GM12878 (cell line): Measurements from ENCODE around the gene FITM1. TPM values are rescaled to one million over a fixed set of nuclear protein-coding genes. Genes with fewer than 3 reads are reported as not detected.

Experiments used
- ATAC-seq: fragments of 200-7000 bp; cut with Tn5 transposase; 3 replicates; pipeline ENCODE4 v1.9.1; 2020; ENCODE audit warnings: mild to moderate bottlenecking, moderate library complexity
- BruUV-seq: library from RNA; stranded (reverse); fragments of 400-500 nt; replicated peaks from 2 replicates; lab custom pipeline; 2021; lab: Mats Ljungman, UMichigan
- CTCF ChIA-PET: fragments of 300-600 bp; sonication (Branson Sonifier 250); formaldehyde crosslinking; extraction: SDS; loops from one replicate; lab custom pipeline; 2021; ENCODE audit warnings: inconsistent platforms; lab: Yijun Ruan, JAX
- POLR2A ChIA-PET: fragments of 350-600 bp; formaldehyde crosslinking; extraction: SDS; loops from one replicate; lab custom pipeline; 2021; ENCODE audit warnings: inconsistent platforms; lab: Charles Lee
- RAD21 ChIA-PET: fragments of 300-600 bp; sonication (Branson Sonifier 250); formaldehyde crosslinking; loops from one replicate; lab custom pipeline; 2023; ENCODE audit warnings: antibody characterized with exemption; ENCODE audit not compliant: unreplicated experiment; lab: Charles Lee
- SMC1A ChIA-PET: fragments of 300-600 bp; sonication (Branson Sonifier 250); formaldehyde crosslinking; loops from one replicate; lab custom pipeline; 2023; ENCODE audit not compliant: unreplicated experiment, uncharacterized antibody; lab: Charles Lee
- DNase-seq: peaks from one replicate; pipeline ENCODE4 v3.0.0-alpha.2; 2011; ENCODE audit warnings: low read depth, low spot score
- FAIRE-seq: peaks from 3 replicates; lab custom pipeline; 2011; peaks lifted over from hg19 to GRCh38; lab: Jason Lieb, UNC
- H2AFZ ChIP-seq: 2 replicates; pipeline ENCODE4 v1.6.0; 2011; ENCODE audit warnings: low read depth, low read length, control low read depth; ENCODE audit not compliant: control insufficient read depth
- H3K27ac ChIP-seq: 2 replicates; pipeline ENCODE4 v1.5.1; 2011; ENCODE audit warnings: control low read depth; ENCODE audit not compliant: control insufficient read depth, insufficient read depth
- H3K27me3 ChIP-seq, 2 experiments: replicated peaks in 1 of 2; 2 replicates each; pipeline versions ENCODE4 v1.6.0 to v1.6.1; 2011; ENCODE audit warnings: low read length in 1 of 2; ENCODE audit not compliant: control insufficient read depth in 2 of 2, insufficient read depth in 2 of 2
- H3K36me3 ChIP-seq, 2 experiments: 2 replicates each; pipeline ENCODE4 v1.5.1; 2011; ENCODE audit warnings: low read length in 1 of 2; ENCODE audit not compliant: control insufficient read depth in 2 of 2, insufficient read depth in 2 of 2
- H3K4me1 ChIP-seq: 2 replicates; pipeline ENCODE4 v1.6.1; 2011; ENCODE audit warnings: mild to moderate bottlenecking, low read length, moderate library complexity, mixed read lengths; ENCODE audit not compliant: control insufficient read depth, insufficient read depth
- H3K4me2 ChIP-seq: 2 replicates; pipeline ENCODE4 v1.6.0; 2011; ENCODE audit warnings: control low read depth; ENCODE audit not compliant: control insufficient read depth, insufficient read depth
- H3K4me3 ChIP-seq: fragments of 200-600 bp; sonication (generic); 2 replicates; pipeline ENCODE4 v1.5.1; 2016
- H3K79me2 ChIP-seq: 2 replicates; pipeline ENCODE4 v1.6.0; 2011; ENCODE audit warnings: low read length; ENCODE audit not compliant: control insufficient read depth, insufficient read depth
- H3K9ac ChIP-seq: 2 replicates; pipeline ENCODE4 v1.8.0; 2011; ENCODE audit warnings: low read length, control low read depth, mixed read lengths; ENCODE audit not compliant: control insufficient read depth, insufficient read depth
- H3K9me3 ChIP-seq: replicated peaks from 3 replicates; pipeline ENCODE4 v1.5.1; 2011; ENCODE audit warnings: mild to moderate bottlenecking, low read length; ENCODE audit not compliant: control insufficient read depth, insufficient read depth
- H4K20me1 ChIP-seq: 2 replicates; pipeline ENCODE4 v1.6.0; 2011; ENCODE audit not compliant: control insufficient read depth, insufficient read depth
- CBFB ChIP-seq: IDR thresholded peaks from 2 replicates; pipeline ENCODE4 v1.6.1; 2016; ENCODE audit warnings: antibody characterized with exemption, low read depth
- GATAD2B ChIP-seq: fragments of 450-650 bp; conservative IDR thresholded peaks from 2 replicates; pipeline ENCODE4 v1.6.1; 2017; ENCODE audit warnings: low read depth, mild to moderate bottlenecking, moderate library complexity
- IKZF2 ChIP-seq, 2 experiments: fragments of 450-650 bp; IDR thresholded peaks; 2 replicates each; pipeline ENCODE4 v1.6.1; 2017; ENCODE audit warnings: mild to moderate bottlenecking in 2 of 2, moderate library complexity in 2 of 2
- MLLT1 ChIP-seq: fragments of 450-650 bp; IDR thresholded peaks from 2 replicates; pipeline ENCODE4 v1.6.1; 2016; ENCODE audit warnings: mild to moderate bottlenecking
- NRF1 ChIP-seq: conservative IDR thresholded peaks from 2 replicates; pipeline ENCODE4 v1.6.1; 2011; ENCODE audit warnings: mild to moderate bottlenecking, low read depth, low read length, improper control_type of control experiment
- RELA ChIP-seq: fragments of 450-650 bp; IDR thresholded peaks from 2 replicates; pipeline ENCODE4 v1.8.0; 2014; ENCODE audit warnings: borderline replicate concordance; ENCODE audit not compliant: partially characterized antibody
- RFX5 ChIP-seq: IDR thresholded peaks from 2 replicates; pipeline ENCODE4 v1.6.1; 2011; ENCODE audit warnings: low read depth, low read length, improper control_type of control experiment
- SUPT20H ChIP-seq: IDR thresholded peaks from 2 replicates; pipeline ENCODE4 v1.6.1; 2011; ENCODE audit warnings: low read depth, mild to moderate bottlenecking, low read length, moderate library complexity, borderline replicate concordance; ENCODE audit not compliant: control insufficient read depth
- TCF7 ChIP-seq: IDR thresholded peaks from 2 replicates; pipeline ENCODE4 v1.6.1; 2014; ENCODE audit warnings: antibody characterized with exemption, borderline replicate concordance
- USF1 ChIP-seq: IDR thresholded peaks from 2 replicates; pipeline ENCODE4 v1.6.1; 2011; ENCODE audit warnings: borderline replicate concordance, low read depth, mild to moderate bottlenecking, moderate library complexity, mixed read lengths, low read length; ENCODE audit not compliant: insufficient read depth; ENCODE audit errors: extremely low read length
- YBX1 ChIP-seq: fragments of 450-650 bp; IDR thresholded peaks from 2 replicates; pipeline ENCODE4 v1.6.1; 2016; ENCODE audit warnings: antibody characterized with exemption
- ZNF24 ChIP-seq: fragments of 450-650 bp; IDR thresholded peaks from 2 replicates; pipeline ENCODE4 v1.6.1; 2017; ENCODE audit warnings: antibody characterized with exemption, mild to moderate bottlenecking
- ZNF274 ChIP-seq: IDR thresholded peaks from one replicate; pipeline ENCODE4 v1.8.0; 2011; ENCODE audit not compliant: insufficient read length, insufficient read depth
- WGBS: methylation state at CpG from one replicate; pipeline ENCODE4 v1.1.6; 2016; ENCODE audit warnings: low lambda C conversion rate; ENCODE audit not compliant: insufficient replicate concordance, insufficient coverage; ENCODE audit errors: missing lambda C conversion rate; 5-methylcytosine and 5-hydroxymethylcytosine counted together
- in situ Hi-C: fragments of 300-500 bp; cut with MboI; formaldehyde crosslinking; loops from 9 replicates; pipeline ENCODE4 v1.14.3; 2018; ENCODE audit warnings: mixed read lengths
- intact Hi-C: fragments of 100-400 bp; cut with micrococcal nuclease; formaldehyde crosslinking; loops from one replicate; pipeline ENCODE4 v1.14.2; 2022; ENCODE audit not compliant: unreplicated experiment
- polyA plus RNA-seq, 11 experiments: library from polyadenylated mRNA; depleted of rRNA in 4 of 11; unstranded in 6 of 11; stranded (reverse) in 5 of 11; fragments of >200 nt; fragmentation: Nextera tagmentation in 4 of 11; fragmentation: Illumina TruSeq in 1 of 11; extraction: Ambion mirVana in 4 of 11; extraction: Trizol in 1 of 11; gene quantifications; 1 replicate in 1 of 11; 2 replicates in 10 of 11; pipeline versions ENCODE4 v1.2.1 to v1.2.3, GENCODE V29; 2011 to 2016; ENCODE audit warnings: inconsistent platforms in 2 of 11, missing spikeins in 2 of 11, low read depth in 1 of 11
- total RNA-seq, 4 experiments: library from RNA; depleted of rRNA in 3 of 4; stranded (reverse); fragments of >200 nt in 3 of 4; fragmentation: Illumina TruSeq in 1 of 4; extraction: Trizol in 1 of 4; gene quantifications; 2 replicates each; pipeline versions ENCODE4 v1.2.1 to v1.2.3, GENCODE V29; 2013 to 2021
- TF ChIP-seq, protein P1 (sequence below): fragments of 450-650 bp; IDR thresholded peaks from 2 replicates; pipeline ENCODE4 v1.6.1; 2014; ENCODE audit warnings: mild to moderate bottlenecking
- TF ChIP-seq, protein P2 (sequence below): fragments of 450-650 bp; IDR thresholded peaks from 2 replicates; pipeline ENCODE4 v1.6.1; 2017; ENCODE audit warnings: antibody characterized with exemption, mild to moderate bottlenecking, moderate library complexity

The FITM1 gene
- total and polyA plus RNA-seq, 10 of the 15 experiments (the other 5 are each of a cell fraction or from before 2014, with no cell fraction given), result 0.11 to 1.9 (median 0.45) TPM; not detected in 2

DNA sequence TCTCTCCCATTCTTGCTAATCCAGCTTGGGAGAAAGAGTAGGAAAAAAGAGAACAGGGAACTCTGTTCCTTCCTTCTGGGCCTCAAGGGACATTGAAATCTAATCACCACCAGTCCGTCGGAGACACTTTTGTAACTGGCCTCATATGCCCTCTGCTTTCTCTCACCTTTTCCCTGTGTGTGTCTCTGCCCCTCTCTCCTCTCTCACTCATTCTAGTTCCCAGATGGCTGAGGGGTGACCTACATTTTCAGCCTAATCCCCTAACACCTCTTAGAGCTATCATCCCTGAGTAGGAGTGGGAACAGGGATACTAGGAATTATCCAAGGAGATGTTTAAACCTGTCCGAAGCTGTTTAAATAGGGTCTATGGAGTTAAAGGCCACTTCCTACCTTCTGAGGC lies 45.2 kb upstream of the FITM1 start:
- intact Hi-C loops, result no loop called here
- H2AFZ ChIP-seq, result no peak overlapping the region
- DNase-seq (no peak), FAIRE-seq (no peak), ATAC-seq (no peak)
- no peaks in the 10 kb centered on the region for H4K20me1 ChIP-seq
- BruUV-seq, result no TSS peak
- WGBS, result 22% methylated on average over 3 of the region's 3 CpGs
- SMC1A ChIA-PET, result interaction anchor here (1.5 to 2.6 kb wide), 2 partner anchors 23 to 27 kb away, joined by 4 to 8 read pairs; no protein-coding TSS in a partner anchor
- no peak overlapping the region for H3K4me3 ChIP-seq
- CTCF ChIA-PET, result interaction anchor here (0.6 to 3.2 kb wide), 4 partner anchors 9 to 27 kb away, joined by 3 to 17 read pairs (median 4); partner anchors contain the start of gene PCK2
- no peaks in the 10 kb centered on the region for H3K27me3 ChIP-seq
- H3K36me3 ChIP-seq, result no peaks in the 10 kb centered on the region
- H3K9me3 ChIP-seq, result no peaks in the 10 kb centered on the region
- no peak overlapping the region for H3K4me2 ChIP-seq
- no peak overlapping the region for H3K9ac ChIP-seq
- POLR2A ChIA-PET, result interaction anchor here (0.8 kb wide), 1 partner anchor 23 kb away, joined by 3 read pairs; no protein-coding TSS in a partner anchor
- in situ Hi-C loops, result loop anchor here (5.0 kb wide), 1 partner anchor 73 kb away; no protein-coding TSS in a partner anchor
- no peak overlapping the region for H3K27ac ChIP-seq
- RAD21 ChIA-PET, result interaction anchor here (0.9 kb wide), 1 partner anchor 10 kb away, joined by 3 read pairs; no protein-coding TSS in a partner anchor
- TF ChIP-seq RELA (no peak), USF1 (no peak), GATAD2B (no peak), RFX5 (no peak), YBX1 (no peak), TCF7 (no peak), ZNF274 (no peak), CBFB (no peak), NRF1 (no peak), IKZF2 (IDR thresholded peaks at IDR 0.05) (no peak), MLLT1 (no peak), SUPT20H (no peak), ZNF24 (no peak)
- TF ChIP-seq, protein P1, sequence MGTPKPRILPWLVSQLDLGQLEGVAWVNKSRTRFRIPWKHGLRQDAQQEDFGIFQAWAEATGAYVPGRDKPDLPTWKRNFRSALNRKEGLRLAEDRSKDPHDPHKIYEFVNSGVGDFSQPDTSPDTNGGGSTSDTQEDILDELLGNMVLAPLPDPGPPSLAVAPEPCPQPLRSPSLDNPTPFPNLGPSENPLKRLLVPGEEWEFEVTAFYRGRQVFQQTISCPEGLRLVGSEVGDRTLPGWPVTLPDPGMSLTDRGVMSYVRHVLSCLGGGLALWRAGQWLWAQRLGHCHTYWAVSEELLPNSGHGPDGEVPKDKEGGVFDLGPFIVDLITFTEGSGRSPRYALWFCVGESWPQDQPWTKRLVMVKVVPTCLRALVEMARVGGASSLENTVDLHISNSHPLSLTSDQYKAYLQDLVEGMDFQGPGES, result no peak
- TF ChIP-seq, protein P2, sequence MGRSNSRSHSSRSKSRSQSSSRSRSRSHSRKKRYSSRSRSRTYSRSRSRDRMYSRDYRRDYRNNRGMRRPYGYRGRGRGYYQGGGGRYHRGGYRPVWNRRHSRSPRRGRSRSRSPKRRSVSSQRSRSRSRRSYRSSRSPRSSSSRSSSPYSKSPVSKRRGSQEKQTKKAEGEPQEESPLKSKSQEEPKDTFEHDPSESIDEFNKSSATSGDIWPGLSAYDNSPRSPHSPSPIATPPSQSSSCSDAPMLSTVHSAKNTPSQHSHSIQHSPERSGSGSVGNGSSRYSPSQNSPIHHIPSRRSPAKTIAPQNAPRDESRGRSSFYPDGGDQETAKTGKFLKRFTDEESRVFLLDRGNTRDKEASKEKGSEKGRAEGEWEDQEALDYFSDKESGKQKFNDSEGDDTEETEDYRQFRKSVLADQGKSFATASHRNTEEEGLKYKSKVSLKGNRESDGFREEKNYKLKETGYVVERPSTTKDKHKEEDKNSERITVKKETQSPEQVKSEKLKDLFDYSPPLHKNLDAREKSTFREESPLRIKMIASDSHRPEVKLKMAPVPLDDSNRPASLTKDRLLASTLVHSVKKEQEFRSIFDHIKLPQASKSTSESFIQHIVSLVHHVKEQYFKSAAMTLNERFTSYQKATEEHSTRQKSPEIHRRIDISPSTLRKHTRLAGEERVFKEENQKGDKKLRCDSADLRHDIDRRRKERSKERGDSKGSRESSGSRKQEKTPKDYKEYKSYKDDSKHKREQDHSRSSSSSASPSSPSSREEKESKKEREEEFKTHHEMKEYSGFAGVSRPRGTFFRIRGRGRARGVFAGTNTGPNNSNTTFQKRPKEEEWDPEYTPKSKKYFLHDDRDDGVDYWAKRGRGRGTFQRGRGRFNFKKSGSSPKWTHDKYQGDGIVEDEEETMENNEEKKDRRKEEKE, result no peak
- peaks cover 9% of the 10 kb centered on the region for H3K4me1 ChIP-seq
- no peaks in the 10 kb centered on the region for H3K79me2 ChIP-seq
